H9 (cell line): ENCODE results near the gene LRRFIP1. TPM values are rescaled to one million over a fixed set of nuclear protein-coding genes. Genes with fewer than 3 reads are reported as not detected.

Experiments
- DNase-seq: peaks from one replicate; pipeline ENCODE4 v3.0.0-alpha.2; 2017
- H2AFZ ChIP-seq: one replicate; pipeline ENCODE4 v1.6.1; 2013; ENCODE audit warnings: mild to moderate bottlenecking, low read length, control low read depth, moderate library complexity
- H2AK5ac ChIP-seq: 2 replicates; pipeline ENCODE4 v1.6.1; 2013; ENCODE audit warnings: low read length, control low read depth, mixed read lengths; ENCODE audit not compliant: insufficient read length
- H2BK120ac ChIP-seq: one replicate; pipeline ENCODE4 v1.6.1; 2013; ENCODE audit warnings: low read depth, mild to moderate bottlenecking, low read length, control low read depth, inconsistent platforms; ENCODE audit not compliant: poor library complexity, severe bottlenecking
- H2BK12ac ChIP-seq: 2 replicates; pipeline ENCODE4 v1.6.1; 2013; ENCODE audit warnings: low read length, control low read depth, mixed read lengths, low read depth; ENCODE audit not compliant: insufficient read length
- H2BK15ac ChIP-seq: 2 replicates; pipeline ENCODE4 v1.6.1; 2013; ENCODE audit warnings: low read depth, low read length, control low read depth
- H2BK20ac ChIP-seq: one replicate; pipeline ENCODE4 v1.6.1; 2013; ENCODE audit warnings: low read depth, mild to moderate bottlenecking, low read length, control low read depth, inconsistent platforms; ENCODE audit not compliant: poor library complexity, severe bottlenecking
- H2BK5ac ChIP-seq: 2 replicates; pipeline ENCODE4 v1.6.1; 2013; ENCODE audit warnings: low read length, control low read depth, mixed read lengths; ENCODE audit not compliant: insufficient read length
- H3K14ac ChIP-seq: 2 replicates; pipeline ENCODE4 v1.6.1; 2013; ENCODE audit warnings: low read length, control low read depth; ENCODE audit not compliant: insufficient read depth
- H3K18ac ChIP-seq: 2 replicates; pipeline ENCODE4 v1.6.1; 2013; ENCODE audit warnings: low read depth, mild to moderate bottlenecking, mixed read lengths, low read length, control low read depth; ENCODE audit not compliant: insufficient read length
- H3K23ac ChIP-seq: 2 replicates; pipeline ENCODE4 v1.6.1; 2013; ENCODE audit warnings: low read length, control low read depth, mixed read lengths, low read depth; ENCODE audit not compliant: insufficient read length
- H3K23me2 ChIP-seq: 2 replicates; pipeline ENCODE4 v1.6.1; 2013; ENCODE audit warnings: low read depth, mild to moderate bottlenecking, mixed read lengths, low read length, control low read depth; ENCODE audit not compliant: insufficient read length, poor library complexity, severe bottlenecking
- H3K27ac ChIP-seq: 2 replicates; pipeline ENCODE4 v1.5.1; 2013; ENCODE audit warnings: low read length, control low read depth, mixed read lengths, low read depth; ENCODE audit not compliant: insufficient read length
- H3K27me3 ChIP-seq: 2 replicates; pipeline ENCODE4 v1.6.1; 2013; ENCODE audit warnings: low read length, control low read depth, inconsistent platforms; ENCODE audit not compliant: insufficient read depth
- H3K4ac ChIP-seq: 2 replicates; pipeline ENCODE4 v1.6.1; 2013; ENCODE audit warnings: low read depth, mild to moderate bottlenecking, control low read depth, inconsistent platforms, low read length, moderate library complexity
- H3K4me1 ChIP-seq: 2 replicates; pipeline ENCODE4 v1.6.1; 2013; ENCODE audit warnings: low read length, control low read depth, inconsistent platforms; ENCODE audit not compliant: insufficient read depth
- H3K4me2 ChIP-seq: 2 replicates; pipeline ENCODE4 v1.6.1; 2013; ENCODE audit warnings: low read length, control low read depth, mixed read lengths; ENCODE audit not compliant: insufficient read length, insufficient read depth
- H3K56ac ChIP-seq: 2 replicates; pipeline ENCODE4 v1.6.1; 2013; ENCODE audit warnings: low read depth, mild to moderate bottlenecking, mixed read lengths, low read length, control low read depth; ENCODE audit not compliant: insufficient read length
- H3K79me1 ChIP-seq: 2 replicates; pipeline ENCODE4 v1.6.1; 2013; ENCODE audit warnings: low read depth, mild to moderate bottlenecking, moderate library complexity, low read length, control low read depth, inconsistent platforms; ENCODE audit not compliant: insufficient read depth, poor library complexity, severe bottlenecking
- H3K79me2 ChIP-seq: 2 replicates; pipeline ENCODE4 v1.6.1; 2013; ENCODE audit warnings: low read length, control low read depth, inconsistent platforms; ENCODE audit not compliant: insufficient read depth
- H3K9ac ChIP-seq: 2 replicates; pipeline ENCODE4 v1.6.1; 2013; ENCODE audit warnings: low read length, control low read depth, mixed read lengths; ENCODE audit not compliant: insufficient read length; ENCODE audit errors: extremely low read depth
- H3K9me3 ChIP-seq: one replicate; pipeline ENCODE4 v1.6.1; 2013; ENCODE audit warnings: low read depth, low read length, inconsistent platforms; ENCODE audit not compliant: control insufficient read depth
- H3T11ph ChIP-seq: one replicate; pipeline ENCODE4 v1.6.1; 2013; ENCODE audit warnings: mild to moderate bottlenecking, low read length, control low read depth, inconsistent platforms
- H4K20me1 ChIP-seq: one replicate; pipeline ENCODE4 v1.6.1; 2013; ENCODE audit not compliant: control insufficient read depth, insufficient read length, insufficient read depth
- H4K5ac ChIP-seq: 2 replicates; pipeline ENCODE4 v1.6.1; 2013; ENCODE audit warnings: low read depth, mild to moderate bottlenecking, mixed read lengths, low read length, control low read depth; ENCODE audit not compliant: insufficient read length
- H4K8ac ChIP-seq: replicated peaks from 2 replicates; pipeline ENCODE4 v1.6.1; 2013; ENCODE audit warnings: low read length, control low read depth, mixed read lengths, low read depth; ENCODE audit not compliant: insufficient read length
- H4K91ac ChIP-seq: 2 replicates; pipeline ENCODE4 v1.6.1; 2013; ENCODE audit warnings: low read depth, mild to moderate bottlenecking, moderate library complexity, mixed read lengths, low read length, control low read depth; ENCODE audit not compliant: insufficient read length
- H3K27ac Mint-ChIP-seq, 3 experiments: 2 replicates in 2 of 3; 3 replicates in 1 of 3; pipeline ENCODE4 v1.8.0; 2020 to 2021; ENCODE audit warnings: mixed read lengths in 3 of 3, mild to moderate bottlenecking in 1 of 3, moderate library complexity in 1 of 3
- H3K27me3 Mint-ChIP-seq: 2 replicates; pipeline ENCODE4 v1.8.0; 2021; ENCODE audit warnings: low read depth, mild to moderate bottlenecking, moderate library complexity, mixed read lengths
- H3K36me3 Mint-ChIP-seq, 3 experiments: 2 replicates in 2 of 3; 3 replicates in 1 of 3; pipeline ENCODE4 v1.8.0; 2020 to 2021; ENCODE audit warnings: low read depth in 3 of 3, mixed read lengths in 3 of 3; ENCODE audit not compliant: insufficient read depth in 1 of 3
- H3K4me1 Mint-ChIP-seq, 2 experiments: 2 replicates each; pipeline ENCODE4 v1.8.0; 2020; ENCODE audit warnings: mixed read lengths in 2 of 2
- H3K4me3 Mint-ChIP-seq, 2 experiments: 2 replicates in 1 of 2; 3 replicates in 1 of 2; pipeline ENCODE4 v1.8.0; 2020 to 2021; ENCODE audit warnings: mild to moderate bottlenecking in 2 of 2, mixed read lengths in 2 of 2, moderate library complexity in 1 of 2
- H3K9me3 Mint-ChIP-seq, 2 experiments: 2 replicates in 1 of 2; 3 replicates in 1 of 2; pipeline ENCODE4 v1.8.0; 2020; ENCODE audit warnings: mild to moderate bottlenecking in 2 of 2, mixed read lengths in 2 of 2, moderate library complexity in 1 of 2
- WGBS: extraction: QIAGEN DNeasy Blood & Tissue Kit; methylation state at CpG from one replicate; pipeline ENCODE4 v1.1.7; 2013; ENCODE audit warnings: missing lambda C conversion rate, low lambda C conversion rate, mixed read lengths; ENCODE audit not compliant: insufficient read length; ENCODE audit errors: extremely low coverage; 5-methylcytosine and 5-hydroxymethylcytosine counted together
- total RNA-seq: library from RNA; stranded (reverse); gene quantifications from 2 replicates; pipeline ENCODE4 v1.2.1, GENCODE V29; 2021
- TF ChIP-seq, protein P1 (sequence below): fragments of 200-600 bp; sonication (generic); conservative IDR thresholded peaks from 3 replicates; pipeline ENCODE4 v1.8.0; 2021; ENCODE audit warnings: antibody characterized with exemption, mild to moderate bottlenecking

The LRRFIP1 gene
- total RNA-seq, 1 experiment from 2014 or later = 38.5 TPM

DNA sequence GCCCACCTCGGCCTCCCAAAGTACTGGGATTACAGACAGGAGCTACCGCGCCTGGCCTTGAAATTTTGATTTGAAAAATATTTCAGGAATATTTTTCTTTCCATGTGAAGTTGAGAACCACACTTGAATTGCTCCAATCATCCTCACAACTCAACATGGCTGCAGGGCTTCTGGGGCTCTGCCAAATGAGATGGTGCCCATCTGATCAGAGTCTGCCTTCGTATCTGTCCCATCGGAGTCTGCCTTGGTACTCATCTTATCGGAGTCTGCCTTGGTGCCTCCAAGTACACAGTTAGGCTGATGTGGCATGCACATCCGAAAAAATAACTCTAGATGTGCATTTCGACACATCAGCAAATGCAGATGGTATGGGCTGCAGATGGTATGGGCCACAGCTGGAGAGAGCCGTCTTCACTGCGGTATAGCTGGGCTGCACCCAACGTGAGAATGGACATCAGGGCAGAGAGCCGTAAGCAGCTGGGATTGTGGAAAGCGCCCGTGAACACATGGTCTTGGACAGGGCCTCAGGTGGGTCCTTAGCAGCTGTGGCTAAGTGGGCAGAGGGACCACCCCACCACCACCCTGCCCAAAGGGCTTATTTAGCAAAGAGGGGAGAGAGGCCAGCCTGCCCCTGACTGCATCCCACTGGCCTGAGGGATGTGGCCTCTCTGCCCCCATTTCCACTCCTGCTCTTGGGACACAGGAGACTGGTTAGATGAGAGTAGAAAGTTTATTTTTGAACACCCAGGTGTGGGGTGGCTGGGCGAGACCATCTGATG lies 119.1 kb downstream of the LRRFIP1 start:
- Histone ChIP-seq H3K23ac (no peak overlapping the region), H3K4ac (no peak overlapping the region), H3K56ac (no peak overlapping the region), H4K5ac (no peak overlapping the region), H4K91ac (no peak overlapping the region), H4K20me1 (no peaks in the 10 kb centered on the region), H3K27ac (no peak overlapping the region), H2AFZ (no peak overlapping the region), H2BK120ac (no peak overlapping the region), H3K14ac (no peak overlapping the region), H3K27me3 (no peaks in the 10 kb centered on the region), H2BK15ac (no peak overlapping the region), H3K23me2 (no peaks in the 10 kb centered on the region), H3K18ac (no peak overlapping the region), H3K4me1 (no peaks in the 10 kb centered on the region; the same call in 1 of the 2 replicates), H3K79me2 (no peaks in the 10 kb centered on the region; the same call in 1 of the 2 replicates), H2BK12ac (no peak overlapping the region), H3K79me1 (no peaks in the 10 kb centered on the region), H4K8ac (no peak overlapping the region), H2AK5ac (no peak overlapping the region), H3K4me2 (no peak overlapping the region), H3T11ph (no peak overlapping the region), H2BK5ac (no peak overlapping the region), H2BK20ac (no peak overlapping the region), H3K9me3 (no peaks in the 10 kb centered on the region), H3K9ac (no peak overlapping the region)
- Mint-ChIP-seq H3K27me3 (no peaks in the 10 kb centered on the region), H3K4me3 (no peak overlapping the region), H3K27ac (no peak overlapping the region), H3K4me1 (peaks cover 17 to 25% of the 10 kb centered on the region in 2 experiments), H3K36me3 (peaks cover 21 to 28% (median 26%) of the 10 kb centered on the region in 3 experiments; a peak in 6 of 7 replicates), H3K9me3 (no peaks in the 10 kb centered on the region)
- DNase-seq = no peak
- WGBS = no CpG with 5 or more reads among the region's 15 CpGs
- TF ChIP-seq, protein P1, sequence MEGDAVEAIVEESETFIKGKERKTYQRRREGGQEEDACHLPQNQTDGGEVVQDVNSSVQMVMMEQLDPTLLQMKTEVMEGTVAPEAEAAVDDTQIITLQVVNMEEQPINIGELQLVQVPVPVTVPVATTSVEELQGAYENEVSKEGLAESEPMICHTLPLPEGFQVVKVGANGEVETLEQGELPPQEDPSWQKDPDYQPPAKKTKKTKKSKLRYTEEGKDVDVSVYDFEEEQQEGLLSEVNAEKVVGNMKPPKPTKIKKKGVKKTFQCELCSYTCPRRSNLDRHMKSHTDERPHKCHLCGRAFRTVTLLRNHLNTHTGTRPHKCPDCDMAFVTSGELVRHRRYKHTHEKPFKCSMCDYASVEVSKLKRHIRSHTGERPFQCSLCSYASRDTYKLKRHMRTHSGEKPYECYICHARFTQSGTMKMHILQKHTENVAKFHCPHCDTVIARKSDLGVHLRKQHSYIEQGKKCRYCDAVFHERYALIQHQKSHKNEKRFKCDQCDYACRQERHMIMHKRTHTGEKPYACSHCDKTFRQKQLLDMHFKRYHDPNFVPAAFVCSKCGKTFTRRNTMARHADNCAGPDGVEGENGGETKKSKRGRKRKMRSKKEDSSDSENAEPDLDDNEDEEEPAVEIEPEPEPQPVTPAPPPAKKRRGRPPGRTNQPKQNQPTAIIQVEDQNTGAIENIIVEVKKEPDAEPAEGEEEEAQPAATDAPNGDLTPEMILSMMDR = no peak
